Measurements from ENCODE around the gene PPP1R1B.

PPP1R1B gene

GRCh38 chr17:39600997-39601597 lies 25.7 kb upstream of the PPP1R1B start:
- DNase-seq = no peak

- peak; percentile 21 for DNase-seq
Observed at GRCh38 chr17:39601758-39602532, 24.8 kb upstream of the PPP1R1B start.

GRCh38 chr17:39602533-39603303 lies 24.0 kb upstream of the PPP1R1B start:
- no peak for DNase-seq

DNA sequence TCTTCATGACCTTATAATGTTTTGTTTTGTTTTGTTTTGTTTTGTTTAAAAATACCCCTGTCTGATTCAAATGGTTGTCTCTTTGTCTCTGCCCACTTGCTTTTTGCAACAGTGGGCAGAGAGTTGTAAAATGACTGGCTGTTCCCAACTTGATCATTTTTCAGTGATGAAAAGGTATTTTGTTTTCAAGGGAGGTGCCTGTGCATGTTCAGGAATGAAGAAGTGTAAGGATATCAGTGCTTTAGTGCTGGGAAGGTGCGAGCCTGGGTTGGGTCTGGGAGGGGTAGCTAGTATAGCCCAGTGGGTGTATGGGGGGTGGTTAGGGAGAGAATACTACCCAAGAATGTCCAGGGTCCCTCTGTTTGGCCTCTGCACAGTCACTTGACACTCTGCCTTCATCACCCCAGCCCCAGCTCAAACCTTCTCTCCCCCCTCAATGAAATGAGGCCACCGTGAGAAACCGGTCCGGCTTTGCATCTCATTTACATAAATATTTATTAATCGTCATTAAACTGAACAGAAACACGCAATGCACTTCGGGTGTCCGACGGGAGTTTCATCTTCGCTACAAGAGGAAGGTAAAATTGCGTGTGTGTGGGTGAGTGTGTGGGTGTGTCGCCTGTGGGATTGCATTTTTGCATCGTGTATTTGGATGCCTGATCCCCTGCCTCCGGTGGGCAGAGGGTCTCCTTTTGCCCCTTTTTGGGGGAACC lies 23.3 kb upstream of the PPP1R1B start:
- no peak for DNase-seq

DNA sequence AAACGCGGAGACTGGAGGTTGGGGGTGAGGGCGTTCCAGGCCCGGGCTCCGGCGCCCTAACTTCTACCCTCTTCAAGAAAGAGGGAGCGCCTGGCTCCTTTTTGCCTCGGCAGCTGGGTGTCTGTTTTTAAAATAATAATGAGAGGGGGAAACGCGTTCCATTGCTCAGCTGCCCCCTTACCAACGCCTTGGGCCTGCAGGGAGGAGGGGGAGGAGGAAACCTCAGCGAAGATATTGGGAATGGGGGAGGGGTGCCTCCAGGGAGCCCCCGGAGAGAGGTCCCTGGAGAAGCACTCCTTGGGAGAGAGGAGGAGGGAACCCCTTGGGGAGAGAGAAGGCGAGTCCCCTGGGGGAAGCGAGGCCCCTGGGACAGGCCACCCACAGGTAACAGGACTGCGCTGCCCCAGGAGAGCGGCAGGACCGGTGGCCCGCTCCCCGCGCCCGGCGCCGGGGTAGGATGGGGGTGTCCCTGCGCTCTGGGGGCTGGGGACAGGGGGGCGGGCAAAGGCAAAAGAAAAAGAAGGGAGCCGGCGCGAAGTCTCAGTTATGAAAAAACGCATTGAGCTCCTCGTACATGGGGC lies 21.8 kb upstream of the PPP1R1B start:
- DNase-seq = no peak

- no peak for DNase-seq
Observed at GRCh38 chr17:39605492-39606433, 21.0 kb upstream of the PPP1R1B start.

DNA sequence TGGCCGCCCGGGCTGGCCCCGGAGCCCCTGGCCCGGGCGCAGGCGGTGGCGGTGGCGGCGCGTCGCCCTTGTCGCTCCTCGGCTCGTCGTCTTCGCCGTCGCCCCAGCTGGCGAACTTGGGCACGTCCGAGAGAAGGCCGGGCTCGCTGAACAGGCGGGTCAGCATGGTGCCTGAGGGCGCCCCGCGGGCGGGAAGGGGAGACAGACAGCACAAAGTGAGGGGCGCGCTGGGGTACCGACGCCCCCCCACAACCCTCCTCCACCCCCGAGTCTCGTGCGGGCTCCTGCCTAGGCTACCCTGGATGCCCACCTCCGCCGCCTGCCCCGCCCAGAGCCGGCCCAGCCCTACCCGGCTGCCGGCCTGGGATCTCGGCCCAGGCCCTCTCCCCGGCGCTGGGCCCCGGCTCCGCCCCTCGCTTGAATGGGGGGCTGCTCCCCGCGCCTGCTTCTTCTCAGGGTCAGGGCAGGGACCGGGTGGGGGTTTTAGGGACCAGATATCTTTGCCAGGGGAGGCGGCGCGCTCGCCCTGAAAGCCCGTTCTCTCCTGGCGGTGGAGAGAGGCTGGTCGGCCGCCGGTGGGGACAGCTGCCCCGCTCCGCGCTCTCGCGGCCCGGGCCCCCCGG lies 20.2 kb upstream of the PPP1R1B start:
- no peak for DNase-seq

DNA sequence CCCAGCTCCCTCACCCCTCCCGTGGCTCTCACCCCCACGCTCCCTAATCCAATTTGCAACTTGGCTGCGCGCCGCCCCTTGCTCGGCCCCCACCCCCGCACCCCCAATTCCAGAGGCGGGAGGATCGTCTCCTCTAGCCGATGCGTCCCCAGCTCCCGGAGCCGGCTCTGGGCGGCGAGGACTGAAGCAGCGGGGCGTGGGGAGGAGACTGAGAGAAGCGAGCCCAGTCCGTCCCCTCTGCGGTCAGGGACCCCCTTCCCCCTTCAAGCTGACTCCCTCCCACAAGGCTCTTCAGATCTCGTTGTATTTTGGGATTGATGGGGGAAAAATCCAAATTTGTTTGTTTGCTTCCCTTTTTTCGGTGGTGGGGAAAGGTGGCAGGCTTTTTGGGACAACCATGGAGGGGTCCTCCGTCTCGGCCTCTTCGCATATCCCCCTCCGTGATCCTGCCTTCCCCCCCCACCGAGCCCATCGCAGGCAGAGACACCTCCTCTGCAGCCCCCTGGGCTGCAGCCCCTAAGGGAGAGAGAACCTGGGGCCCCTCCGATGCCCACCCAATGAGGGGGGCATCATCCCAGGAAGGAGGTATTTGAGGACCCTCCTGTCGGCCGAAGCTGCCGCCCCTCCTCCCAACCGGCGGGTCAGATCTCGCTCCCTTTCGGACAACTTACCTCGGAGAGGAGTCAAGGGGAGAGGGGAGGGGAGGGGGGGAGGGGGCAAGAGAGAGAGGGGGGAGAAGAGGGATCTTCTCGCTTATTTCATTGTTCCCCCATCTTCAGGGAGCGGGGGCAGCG lies 19.5 kb upstream of the PPP1R1B start:
- no peak for DNase-seq

- DNase-seq = no peak
Observed at GRCh38 chr17:39607851-39608130, 19.0 kb upstream of the PPP1R1B start, which contains the start of gene NEUROD2. Gene NEUROD2, minus strand, starts transcription at chr17:39607920. Its CDS starts 1,321 bp downstream, at chr17:39606599.

- no peak for DNase-seq
Observed at GRCh38 chr17:39608142-39608981, 18.4 kb upstream of the PPP1R1B start.

DNA sequence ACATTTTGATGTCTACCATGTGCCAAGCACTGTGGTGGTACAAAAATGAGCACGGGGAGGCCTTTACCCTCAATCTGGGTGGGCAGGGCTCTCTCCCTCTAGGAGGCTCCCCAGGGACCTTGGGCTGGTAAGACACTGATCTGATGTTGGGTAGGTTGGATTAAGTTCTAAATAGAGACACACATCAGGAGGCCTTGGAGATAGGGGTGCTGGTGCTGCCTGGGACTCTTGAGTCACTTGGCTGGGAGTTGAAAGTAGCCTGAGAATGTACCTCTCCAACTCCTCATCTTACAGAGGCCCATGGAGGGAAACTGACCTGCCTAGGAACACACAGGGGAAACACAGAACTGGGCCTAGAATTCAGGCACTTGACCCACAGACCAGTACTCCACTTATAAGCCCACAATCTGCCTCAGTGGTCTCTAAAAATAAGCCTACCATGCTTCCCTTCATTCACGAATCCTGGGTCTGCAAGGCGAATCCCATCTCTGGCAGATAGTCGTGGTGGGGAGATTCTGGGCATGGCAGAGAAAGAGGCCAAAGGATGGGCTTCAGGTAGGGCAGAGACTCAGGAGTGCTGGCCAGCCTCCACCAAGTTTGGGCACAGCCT lies 17.2 kb upstream of the PPP1R1B start:
- no peak for DNase-seq

GRCh38 chr17:39611401-39612112 lies 15.2 kb upstream of the PPP1R1B start:
- DNase-seq = no peak

- no peak for DNase-seq
Observed at GRCh38 chr17:39612291-39612894, 14.4 kb upstream of the PPP1R1B start.

DNA sequence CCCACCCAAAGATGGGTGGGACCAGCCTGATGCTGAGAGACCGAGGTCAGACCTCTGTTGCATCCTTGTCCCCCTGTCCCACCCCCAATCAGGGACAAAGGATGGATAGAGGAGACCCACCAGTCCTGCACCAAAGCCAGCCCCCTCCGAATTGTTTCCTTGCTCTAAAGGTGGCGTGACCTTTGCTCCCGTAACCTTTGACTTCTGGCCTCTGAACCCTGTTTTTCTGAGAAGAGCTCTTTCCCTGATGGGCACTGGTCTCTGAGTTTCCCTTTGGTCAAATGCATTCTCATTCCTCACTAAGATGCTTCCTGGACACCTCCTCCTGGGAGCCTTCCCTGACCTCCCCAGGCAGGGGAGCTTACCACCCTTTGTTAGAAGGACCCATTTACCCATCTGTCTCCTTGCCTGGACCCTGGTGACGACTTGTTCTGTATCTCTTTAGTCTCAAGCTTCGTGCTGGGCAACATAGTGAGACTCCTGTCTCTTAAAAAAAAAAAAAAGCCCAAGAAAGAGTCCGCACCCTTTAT lies 13.8 kb upstream of the PPP1R1B start:
- DNase-seq = no peak

GRCh38 chr17:39614545-39615157 lies 12.1 kb upstream of the PPP1R1B start:
- DNase-seq = no peak

DNA sequence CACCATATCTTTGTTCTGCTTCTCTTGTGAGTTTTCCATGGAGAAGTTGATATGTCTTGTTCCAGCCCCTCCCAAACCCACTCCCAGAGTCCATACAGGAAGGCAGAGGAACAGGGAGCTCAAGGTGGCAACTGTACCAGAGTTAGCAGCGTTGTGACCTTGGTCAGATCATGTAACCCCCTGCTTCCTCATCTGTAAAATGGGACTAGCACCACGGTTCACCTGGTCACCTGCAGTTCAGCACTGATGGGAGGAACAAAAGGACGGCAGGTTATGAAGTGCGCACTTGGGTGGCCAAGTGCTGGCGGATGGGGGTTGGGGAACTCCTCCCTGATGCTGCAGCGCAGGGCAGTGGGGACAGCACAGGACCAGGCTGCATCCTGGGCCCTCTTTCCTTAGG lies 11.3 kb upstream of the PPP1R1B start:
- DNase-seq = no peak

DNA sequence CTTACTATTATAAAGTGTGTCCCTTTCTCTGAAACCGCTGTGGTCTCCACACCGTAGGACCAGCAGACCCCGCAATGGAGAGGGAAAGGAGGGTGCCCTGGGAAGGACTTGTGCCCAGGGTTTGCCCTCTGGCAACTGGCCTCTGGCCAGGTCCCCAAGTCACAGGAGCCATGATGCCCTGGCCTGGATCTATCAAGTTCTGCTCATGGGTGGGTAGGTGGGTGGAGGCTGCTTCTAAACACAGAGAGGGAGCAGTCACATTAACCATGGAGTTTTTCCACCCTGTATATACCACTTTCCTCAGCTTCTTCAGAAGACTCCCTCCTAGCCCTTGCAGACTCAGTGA lies 9.7 kb upstream of the PPP1R1B start:
- DNase-seq = no peak
